Progenitor cell of endocrine pancreas (in vitro differentiated cells): ENCODE results near the gene SHLD1. TPM values are rescaled to one million over a fixed set of nuclear protein-coding genes. Genes with fewer than 3 reads are reported as not detected.

ENCODE experiments used
- DNase-seq: peaks from one replicate; pipeline ENCODE4 v3.0.0; 2021; ENCODE audit warnings: low spot score; ENCODE audit not compliant: unreplicated experiment
- H3K27ac Mint-ChIP-seq: 2 replicates; pipeline ENCODE4 v1.8.0; 2021; ENCODE audit warnings: mild to moderate bottlenecking, moderate library complexity, mixed read lengths
- H3K27me3 Mint-ChIP-seq: 2 replicates; pipeline ENCODE4 v1.8.0; 2021; ENCODE audit warnings: mixed read lengths
- H3K36me3 Mint-ChIP-seq: 2 replicates; pipeline ENCODE4 v1.8.0; 2022; ENCODE audit warnings: mixed read lengths; ENCODE audit not compliant: insufficient read depth
- H3K4me1 Mint-ChIP-seq: 2 replicates; pipeline ENCODE4 v1.8.0; 2021; ENCODE audit warnings: low read depth, mixed read lengths
- H3K4me3 Mint-ChIP-seq: 2 replicates; pipeline ENCODE4 v1.8.0; 2021; ENCODE audit warnings: low read depth, mild to moderate bottlenecking, moderate library complexity, mixed read lengths
- H3K9me3 Mint-ChIP-seq: 2 replicates; pipeline ENCODE4 v1.8.0; 2021; ENCODE audit warnings: low read depth, mixed read lengths
- CTCF ChIP-seq: fragments of 200-600 bp; sonication (generic); IDR thresholded peaks from one replicate; pipeline ENCODE4 v1.5.0; 2021; ENCODE audit warnings: antibody characterized with exemption, mild to moderate bottlenecking; ENCODE audit not compliant: unreplicated experiment
- total RNA-seq: library from RNA; stranded (reverse); gene quantifications from 2 replicates; pipeline ENCODE4 v1.2.1, GENCODE V29; 2021

The SHLD1 gene
- total RNA-seq, 1 donor from 2014 or later: 8.5 TPM

DNA sequence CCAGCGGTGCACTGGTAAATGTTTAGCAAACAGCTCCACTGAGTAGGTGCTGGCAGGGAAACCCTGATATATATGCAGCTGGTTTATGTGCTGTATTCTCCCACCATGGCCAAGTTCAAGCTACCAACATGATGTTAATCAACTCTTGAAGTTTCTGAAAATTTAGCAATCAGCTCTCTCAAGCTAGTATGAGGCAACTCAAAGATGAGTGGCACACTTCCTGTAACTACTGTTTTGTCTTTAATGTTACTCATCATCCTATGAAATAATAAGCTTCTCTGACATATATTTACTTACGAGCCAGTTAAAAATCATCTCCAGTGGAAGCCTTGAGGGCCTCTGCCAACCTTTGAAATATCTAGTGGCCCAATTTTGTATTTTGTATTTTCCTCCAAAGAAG, 145.4 kb downstream of the SHLD1 start:
- H3K36me3 Mint-ChIP-seq: no peaks in the 10 kb centered on the region
- H3K27me3 Mint-ChIP-seq: peaks cover 18% of the 10 kb centered on the region
- no peaks in the 10 kb centered on the region for H3K9me3 Mint-ChIP-seq
- no peaks in the 10 kb centered on the region for H3K4me1 Mint-ChIP-seq
- no peak for DNase-seq
- no peak overlapping the region for H3K4me3 Mint-ChIP-seq
- no peak for TF ChIP-seq CTCF
- no peak overlapping the region for H3K27ac Mint-ChIP-seq

DNA sequence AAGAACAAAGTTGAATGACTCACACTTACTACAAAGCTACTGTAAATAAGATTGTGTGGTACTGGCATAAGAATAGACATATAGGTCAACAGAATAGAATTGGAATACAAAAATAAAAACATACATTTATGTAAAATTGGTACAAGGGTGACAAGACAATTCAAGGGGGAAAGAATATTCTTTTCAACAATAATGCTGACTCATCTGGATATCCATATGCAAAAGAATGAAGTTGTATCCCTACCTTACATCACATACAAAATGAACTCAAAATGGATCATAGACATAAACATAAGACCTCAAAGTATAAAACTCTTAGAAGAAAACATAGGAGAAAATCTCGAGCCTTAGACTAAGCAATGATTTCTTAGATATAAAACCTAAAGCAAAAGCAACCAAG, 149.2 kb downstream of the SHLD1 start:
- peaks cover 18% of the 10 kb centered on the region for H3K27me3 Mint-ChIP-seq
- H3K4me1 Mint-ChIP-seq: no peaks in the 10 kb centered on the region
- no peaks in the 10 kb centered on the region for H3K9me3 Mint-ChIP-seq
- TF ChIP-seq CTCF: no peak
- H3K27ac Mint-ChIP-seq: no peak overlapping the region
- DNase-seq: no peak
- no peaks in the 10 kb centered on the region for H3K36me3 Mint-ChIP-seq
- H3K4me3 Mint-ChIP-seq: no peak overlapping the region

DNA sequence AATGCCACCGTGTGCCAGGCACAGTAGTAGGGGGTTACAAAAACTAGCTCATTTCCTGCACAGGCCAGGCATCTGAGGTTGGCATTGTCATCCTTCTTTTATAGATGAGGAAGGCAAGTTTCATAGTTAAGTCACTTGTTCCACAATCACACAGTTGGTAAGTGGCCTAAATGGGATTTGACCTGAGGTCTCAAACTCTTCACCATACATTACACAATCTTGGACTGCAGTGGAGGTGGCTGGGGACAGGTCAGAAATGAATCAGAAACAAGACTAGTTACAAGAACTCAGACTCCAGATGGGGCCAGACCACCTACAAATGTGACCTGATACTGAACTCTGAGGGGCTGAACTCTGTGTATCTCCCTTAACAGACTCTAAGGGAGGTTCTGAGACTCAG, 150.7 kb downstream of the SHLD1 start:
- TF ChIP-seq CTCF: no peak
- DNase-seq: no peak
- H3K4me1 Mint-ChIP-seq: no peaks in the 10 kb centered on the region
- H3K27ac Mint-ChIP-seq: no peak overlapping the region
- no peaks in the 10 kb centered on the region for H3K36me3 Mint-ChIP-seq
- H3K9me3 Mint-ChIP-seq: no peaks in the 10 kb centered on the region
- H3K27me3 Mint-ChIP-seq: peaks cover 18% of the 10 kb centered on the region
- no peak overlapping the region for H3K4me3 Mint-ChIP-seq

- Mint-ChIP-seq H3K27ac (no peak overlapping the region), H3K27me3 (peaks cover 35% of the 10 kb centered on the region), H3K36me3 (no peaks in the 10 kb centered on the region), H3K9me3 (no peaks in the 10 kb centered on the region), H3K4me3 (no peak overlapping the region), H3K4me1 (peaks cover 5% of the 10 kb centered on the region)
- no peak for DNase-seq
- no peak for TF ChIP-seq CTCF
These were observed 158.8 kb downstream of the SHLD1 start for GRCh38 chr20:5908981-5909380.

GRCh38 chr20:5910186-5910585, 160.0 kb downstream of the SHLD1 start:
- no peak for TF ChIP-seq CTCF
- Mint-ChIP-seq H3K4me1 (peaks cover 5% of the 10 kb centered on the region), H3K4me3 (no peak overlapping the region), H3K36me3 (no peaks in the 10 kb centered on the region), H3K9me3 (no peaks in the 10 kb centered on the region), H3K27ac (no peak overlapping the region), H3K27me3 (peaks cover 43% of the 10 kb centered on the region)
- DNase-seq: no peak

DNA sequence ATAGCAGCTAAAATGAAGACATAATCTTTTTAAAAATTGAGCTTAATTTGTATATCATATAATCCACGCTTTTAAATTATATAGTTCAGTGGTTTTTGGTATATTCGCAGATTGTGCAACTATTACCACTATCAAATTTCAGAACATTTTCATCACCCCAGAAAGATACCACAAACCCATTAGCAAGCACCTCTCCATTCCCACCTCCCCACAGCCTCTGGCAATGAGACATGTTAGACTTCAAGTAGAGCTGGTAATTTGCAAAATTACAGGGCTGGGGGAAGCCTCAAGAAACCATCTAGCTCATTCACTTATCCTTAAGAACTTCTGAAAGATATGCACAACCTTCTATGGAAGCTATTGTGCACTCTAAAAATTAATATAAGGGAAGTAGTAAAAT, 163.0 kb downstream of the SHLD1 start:
- H3K4me1 Mint-ChIP-seq: peaks cover 5% of the 10 kb centered on the region
- no peak overlapping the region for H3K27ac Mint-ChIP-seq
- no peak for DNase-seq
- H3K36me3 Mint-ChIP-seq: no peaks in the 10 kb centered on the region
- H3K9me3 Mint-ChIP-seq: no peaks in the 10 kb centered on the region
- TF ChIP-seq CTCF: no peak
- H3K27me3 Mint-ChIP-seq: peaks cover 37% of the 10 kb centered on the region
- H3K4me3 Mint-ChIP-seq: no peak overlapping the region
